HG03280 (cell line): ENCODE data around the gene DLG2.

Source experiments
- ATAC-seq: cut with Tn5 transposase; IDR thresholded peaks from one replicate; pipeline ENCODE4 v1.9.1; 2021; ENCODE audit warnings: mild to moderate bottlenecking, moderate library complexity; ENCODE audit not compliant: unreplicated experiment

Gene DLG2

GRCh38 chr11:85572056-85572455, 55.1 kb downstream of the DLG2 start:
- ATAC-seq: no peak

DNA sequence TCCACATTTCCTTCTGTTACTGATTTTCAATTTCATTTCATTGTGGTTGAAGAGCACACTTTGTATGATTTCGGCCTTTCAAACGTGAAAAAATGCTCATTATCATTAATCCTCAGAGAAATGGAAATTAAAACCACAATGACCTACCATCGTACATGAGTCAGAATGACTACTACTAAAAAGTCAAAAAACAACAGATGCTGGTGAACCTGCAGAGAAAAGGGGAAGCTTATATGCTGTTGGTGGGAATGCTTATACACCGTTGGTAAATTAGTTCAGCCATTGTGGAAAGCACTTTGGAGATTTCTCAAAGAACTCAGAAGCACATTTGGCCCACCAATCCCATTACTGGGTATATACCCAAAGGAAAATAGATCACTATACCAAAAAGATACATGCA, 57.6 kb downstream of the DLG2 start:
- ATAC-seq: no peak

- ATAC-seq: no peak
Measured at GRCh38 chr11:85558411-85558810, 68.7 kb downstream of the DLG2 start.

DNA sequence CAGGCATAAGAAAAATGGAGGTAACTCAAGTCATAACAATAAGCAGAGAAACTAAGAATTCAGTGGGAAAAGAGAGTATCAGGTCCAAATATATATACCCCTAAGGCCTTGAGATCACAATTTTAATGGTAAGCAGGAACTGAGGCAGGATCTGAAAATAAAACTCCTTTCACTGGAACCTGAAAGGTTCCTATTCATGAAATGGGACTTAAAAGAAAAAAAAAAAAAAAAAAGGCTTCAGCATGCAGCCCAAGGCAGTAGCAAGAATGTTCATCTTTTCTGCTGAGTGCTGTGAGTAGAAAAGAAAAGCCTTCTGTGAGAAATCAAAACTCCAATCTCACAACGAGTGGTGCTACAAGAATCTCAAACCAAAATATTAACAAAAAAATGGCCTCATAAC, 75.3 kb downstream of the DLG2 start:
- ATAC-seq: no peak

DNA sequence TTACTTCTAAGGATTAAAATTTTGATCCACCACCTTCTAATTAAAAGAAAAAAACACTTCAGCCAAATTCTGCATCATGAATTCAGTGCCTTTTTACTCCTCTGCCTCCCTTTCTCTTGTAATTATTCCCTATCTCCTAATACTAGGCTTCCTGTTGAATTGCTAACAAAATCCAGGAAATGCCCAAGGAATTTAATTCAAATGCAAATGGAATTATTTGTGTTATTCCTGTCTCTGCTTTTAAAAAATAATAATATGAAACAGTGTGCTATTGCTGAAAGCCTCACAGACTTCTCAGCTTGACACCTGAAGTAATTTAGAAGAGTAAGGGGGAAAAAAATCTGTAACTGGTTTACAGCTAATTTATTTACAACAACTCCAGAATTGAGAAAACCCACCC, 85.5 kb downstream of the DLG2 start:
- no peak for ATAC-seq

DNA sequence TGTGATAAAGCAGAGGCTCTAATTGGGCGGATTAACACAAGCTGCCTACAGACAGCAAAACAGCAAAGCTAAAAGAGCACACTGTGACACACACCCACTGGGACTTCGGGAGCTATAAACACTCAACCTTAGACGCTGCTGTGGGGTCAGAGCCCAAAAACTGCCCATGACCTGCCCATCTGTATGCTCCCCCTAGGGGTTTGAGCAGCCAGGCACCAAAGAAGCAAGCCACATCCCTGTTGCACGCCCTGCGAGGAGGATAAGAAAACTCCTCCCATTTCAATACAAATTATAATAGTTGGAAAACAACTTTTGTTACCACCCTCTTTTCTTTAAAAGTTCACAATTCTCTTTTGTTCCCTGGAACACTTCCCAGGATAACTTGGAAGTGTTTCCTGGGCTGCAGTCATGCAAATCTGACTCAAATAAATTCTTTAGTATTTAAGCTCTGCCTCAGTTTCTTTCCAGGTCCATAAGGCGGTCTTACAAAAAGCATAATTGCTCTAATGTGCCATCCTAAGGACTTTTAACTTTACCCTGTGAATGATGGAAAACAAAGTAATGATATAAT, 86.4 kb downstream of the DLG2 start:
- ATAC-seq: no peak

GRCh38 chr11:85540181-85540580, 87.0 kb downstream of the DLG2 start:
- ATAC-seq: no peak

- no peak for ATAC-seq
Measured at GRCh38 chr11:85539740-85540139, 87.4 kb downstream of the DLG2 start.

DNA sequence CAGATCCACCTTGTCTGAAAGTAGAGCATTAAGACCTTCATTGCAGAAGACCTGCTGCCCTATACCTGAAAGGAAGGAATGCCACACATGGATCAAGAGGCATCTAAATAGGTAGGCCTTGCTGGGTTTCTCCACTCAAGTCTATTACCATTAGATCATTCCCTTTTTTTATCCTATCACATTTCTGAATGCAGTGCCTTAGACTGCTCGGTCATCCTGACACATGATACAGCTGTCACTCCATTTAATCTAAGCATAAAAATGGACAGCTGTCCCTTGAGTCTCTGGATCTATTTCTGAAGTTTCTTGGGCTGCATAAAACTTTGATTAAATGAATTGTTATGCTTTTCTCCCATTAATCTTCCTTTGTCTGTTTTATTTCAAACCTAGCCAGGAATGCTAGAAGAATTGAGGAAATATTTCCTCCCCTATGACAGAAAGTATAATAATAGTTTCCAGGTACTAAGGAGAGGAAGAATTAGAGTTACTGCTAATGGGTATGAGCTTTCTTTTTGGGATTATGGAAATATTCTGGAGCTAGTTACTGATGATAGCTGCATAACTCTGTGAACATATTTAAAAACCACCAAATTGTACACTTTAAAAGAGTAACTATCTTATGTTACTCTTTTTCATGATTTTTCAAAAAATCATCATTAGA, 88.0 kb downstream of the DLG2 start:
- no peak for ATAC-seq

DNA sequence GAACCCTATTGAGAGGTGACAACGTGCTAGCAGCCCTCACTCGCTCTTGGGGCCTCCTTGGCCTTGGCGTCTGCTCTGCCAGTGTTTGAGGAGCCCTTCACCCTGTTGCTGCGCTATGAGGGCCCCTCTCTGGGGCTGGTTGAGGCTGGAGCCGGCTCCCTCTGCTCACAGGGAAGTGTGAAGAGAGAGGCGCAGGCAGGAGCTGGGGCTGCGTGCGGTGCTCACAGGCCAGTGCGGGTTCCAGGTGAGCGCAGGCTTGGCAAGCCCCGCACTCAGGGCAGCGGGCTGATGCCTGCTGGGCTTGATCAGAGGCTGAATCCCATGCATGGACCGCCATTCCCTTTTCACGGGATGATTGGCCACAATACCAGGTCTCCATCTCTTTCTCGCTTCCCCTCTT, 90.7 kb downstream of the DLG2 start:
- no peak for ATAC-seq

DNA sequence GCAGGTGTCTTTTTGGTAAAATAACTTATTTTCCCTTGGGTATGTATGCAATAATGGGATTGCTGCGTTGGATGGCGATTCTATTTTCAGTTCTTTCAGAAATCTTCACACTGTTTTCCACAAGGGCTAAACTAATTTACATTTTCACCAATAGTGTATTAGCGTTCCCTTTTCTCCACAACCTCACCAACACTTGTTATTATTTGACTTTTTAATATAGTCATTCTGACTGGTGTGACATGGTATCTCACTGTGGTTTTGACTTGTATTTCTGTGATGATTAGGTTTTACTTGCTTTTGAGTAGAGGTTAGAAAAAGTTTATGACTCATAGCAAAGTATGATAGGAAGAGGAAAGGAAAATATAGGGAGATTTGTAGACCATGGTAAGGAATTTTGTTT, 92.3 kb downstream of the DLG2 start:
- no peak for ATAC-seq

DNA sequence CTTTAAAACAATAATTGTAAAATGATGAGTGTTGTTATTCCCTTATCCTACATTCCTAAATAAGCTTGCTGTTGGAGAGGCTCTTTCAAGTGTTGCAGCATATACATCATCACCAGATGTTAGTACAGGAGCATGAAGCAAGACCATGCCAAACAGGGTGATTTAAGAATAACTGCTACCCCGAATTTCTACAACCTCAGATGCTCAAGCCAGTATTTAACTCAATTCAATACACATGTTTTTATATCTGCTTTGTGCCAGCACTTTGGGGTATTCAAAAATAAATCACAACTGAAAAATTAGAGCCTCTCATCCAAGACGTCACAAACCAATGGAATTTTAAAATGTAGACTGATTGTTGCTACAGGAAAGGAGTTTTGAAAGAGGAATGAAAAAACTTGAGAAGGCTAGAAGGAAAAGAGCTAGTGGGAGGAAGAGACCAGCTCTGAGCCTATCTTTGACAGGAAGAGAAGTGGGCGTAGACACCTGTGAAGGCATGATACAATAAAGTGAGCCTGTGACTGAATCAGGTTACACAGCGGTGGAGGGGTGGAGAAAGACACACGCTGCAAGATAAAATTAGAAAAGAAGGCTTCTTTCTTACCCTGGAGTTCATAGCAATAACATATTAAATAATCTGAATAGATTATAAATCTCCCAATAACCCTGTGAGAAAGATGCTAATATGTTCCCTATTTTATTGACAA, 95.8 kb downstream of the DLG2 start:
- no peak for ATAC-seq

DNA sequence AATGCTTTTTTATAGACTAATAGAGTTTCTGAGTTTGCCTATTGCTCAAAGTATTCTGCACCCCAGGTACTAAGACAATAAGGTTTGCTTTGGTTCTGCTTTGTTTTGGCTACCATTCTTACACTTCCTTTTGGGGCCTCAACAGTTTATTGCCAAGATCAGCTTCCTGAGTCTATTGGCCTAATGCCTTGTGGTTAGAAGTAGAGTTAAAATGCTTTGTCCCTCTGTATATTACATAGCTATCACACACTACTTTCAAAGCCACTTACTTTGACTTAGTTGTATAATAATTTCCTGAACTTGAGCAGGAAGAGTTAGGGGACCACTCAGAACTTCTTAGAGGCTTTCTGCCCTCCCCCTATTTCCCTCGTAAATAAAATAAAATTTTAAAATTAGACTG, 96.5 kb downstream of the DLG2 start:
- no peak for ATAC-seq

DNA sequence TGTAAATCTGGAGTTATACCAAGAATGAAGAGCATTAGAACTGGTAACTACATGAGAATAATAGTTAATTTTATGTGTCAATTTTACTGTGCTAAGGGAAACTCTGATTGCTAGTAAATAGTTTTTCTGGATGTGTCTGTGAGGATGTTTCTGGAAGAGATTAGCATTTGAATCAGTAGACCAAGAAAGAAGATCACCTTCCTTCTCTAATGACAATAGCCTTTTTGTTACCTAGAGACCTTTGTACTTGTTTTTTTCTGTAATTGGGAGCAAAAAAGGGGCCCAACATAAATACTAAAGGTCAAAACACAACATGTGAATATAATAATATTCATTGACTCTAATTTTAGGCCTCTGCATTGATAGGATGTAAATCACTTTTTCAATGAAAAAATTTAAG, 100.6 kb downstream of the DLG2 start:
- ATAC-seq: no peak

DNA sequence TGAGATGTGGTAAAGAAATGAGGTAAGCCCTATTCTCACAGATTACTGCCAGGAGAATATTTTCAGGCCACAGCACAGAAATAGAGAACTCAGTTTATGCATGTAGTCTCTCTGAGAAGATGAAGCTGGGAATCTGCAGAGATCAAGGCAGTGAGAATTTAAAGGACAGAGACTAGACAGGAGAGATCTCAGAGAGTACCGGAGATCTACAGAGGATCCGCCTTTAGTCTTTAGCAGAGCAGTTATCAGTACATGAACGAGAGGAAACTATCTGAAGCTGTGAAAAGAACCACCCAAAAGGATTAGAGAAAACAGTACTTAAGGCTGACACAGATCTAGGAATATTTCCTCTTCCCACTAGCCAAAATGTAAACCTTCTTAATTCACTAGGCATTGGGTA, 101.5 kb downstream of the DLG2 start:
- no peak for ATAC-seq

DNA sequence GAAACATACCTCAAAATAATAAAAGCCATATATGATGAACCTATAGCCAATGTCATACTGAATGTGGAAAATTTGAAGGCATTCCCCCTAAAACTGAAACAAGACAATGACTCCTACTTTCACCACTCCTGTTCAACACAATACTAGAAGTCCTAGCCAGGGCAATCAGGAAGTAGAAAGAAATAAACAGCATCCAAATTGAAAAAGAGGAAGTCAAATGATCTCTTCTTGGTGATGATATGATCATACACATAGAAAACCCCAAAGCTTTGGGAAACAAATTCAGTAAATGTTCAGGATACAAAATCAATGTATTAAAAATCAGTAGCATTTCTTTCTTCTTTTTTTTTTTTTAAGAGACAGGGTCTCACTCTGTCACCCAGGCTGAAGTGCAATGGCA, 109.9 kb downstream of the DLG2 start:
- ATAC-seq: no peak

DNA sequence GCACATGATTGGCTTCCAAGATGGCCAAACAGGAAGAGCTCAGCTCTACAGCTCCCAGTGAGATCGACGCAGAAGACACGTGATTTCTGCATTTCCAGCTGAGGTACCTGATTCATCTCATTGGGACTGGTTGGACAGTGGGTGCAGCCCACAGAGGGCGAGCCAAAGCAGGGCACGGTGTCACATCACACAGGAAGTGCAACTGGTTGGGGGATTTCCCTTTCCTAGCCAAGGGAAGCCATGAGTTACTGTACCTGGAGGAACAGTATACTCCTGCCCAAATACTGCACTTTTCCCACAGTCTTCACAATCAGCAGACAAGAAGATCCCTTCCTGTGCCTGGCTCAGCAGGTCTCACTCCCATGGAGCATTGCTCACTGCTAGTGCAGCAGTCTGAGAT, 131.2 kb downstream of the DLG2 start:
- no peak for ATAC-seq

GRCh38 chr11:85494396-85494795, 132.7 kb downstream of the DLG2 start:
- ATAC-seq: no peak

- ATAC-seq: no peak
Measured at GRCh38 chr11:85485902-85486301, 141.2 kb downstream of the DLG2 start.

- no peak for ATAC-seq
Measured at GRCh38 chr11:85483861-85484260, 143.3 kb downstream of the DLG2 start.

GRCh38 chr11:85481862-85482261, 145.3 kb downstream of the DLG2 start:
- ATAC-seq: no peak

- ATAC-seq: no peak
Measured at GRCh38 chr11:85475660-85476517, 151.3 kb downstream of the DLG2 start.
